Neural crest cell (in vitro differentiated cells): ENCODE measurements around the gene TMEM201. TPM values are rescaled to one million over a fixed set of nuclear protein-coding genes. Genes with fewer than 3 reads are reported as not detected.

Experiments used
- DNase-seq: peaks from one replicate; pipeline ENCODE4 v3.0.0; 2021; ENCODE audit warnings: low read depth, mixed read lengths, low spot score
- H3K27ac Mint-ChIP-seq: one replicate; pipeline ENCODE4 v1.8.0; 2021; ENCODE audit warnings: mild to moderate bottlenecking, mixed read lengths; ENCODE audit not compliant: unreplicated experiment
- H3K27me3 Mint-ChIP-seq: 2 replicates; pipeline ENCODE4 v1.8.0; 2021; ENCODE audit warnings: low read depth, mild to moderate bottlenecking, mixed read lengths
- H3K36me3 Mint-ChIP-seq: 2 replicates; pipeline ENCODE4 v1.8.0; 2021; ENCODE audit warnings: low read depth, mild to moderate bottlenecking, mixed read lengths
- H3K4me1 Mint-ChIP-seq: 2 replicates; pipeline ENCODE4 v1.8.0; 2021; ENCODE audit warnings: mixed read lengths
- H3K4me3 Mint-ChIP-seq: one replicate; pipeline ENCODE4 v1.8.0; 2021; ENCODE audit warnings: mild to moderate bottlenecking, mixed read lengths
- H3K9me3 Mint-ChIP-seq: 2 replicates; pipeline ENCODE4 v1.8.0; 2021; ENCODE audit warnings: mixed read lengths
- total RNA-seq: library from RNA; stranded (reverse); gene quantifications from 2 replicates; pipeline ENCODE4 v1.2.1, GENCODE V29; 2021
- TF ChIP-seq, protein P1 (sequence below): fragments of 200-600 bp; sonication (generic); conservative IDR thresholded peaks from 2 replicates; pipeline ENCODE4 v1.5.0; 2021; ENCODE audit warnings: antibody characterized with exemption, mild to moderate bottlenecking

Gene TMEM201
- total RNA-seq, 1 donor from 2014 or later = 41.4 TPM

DNA sequence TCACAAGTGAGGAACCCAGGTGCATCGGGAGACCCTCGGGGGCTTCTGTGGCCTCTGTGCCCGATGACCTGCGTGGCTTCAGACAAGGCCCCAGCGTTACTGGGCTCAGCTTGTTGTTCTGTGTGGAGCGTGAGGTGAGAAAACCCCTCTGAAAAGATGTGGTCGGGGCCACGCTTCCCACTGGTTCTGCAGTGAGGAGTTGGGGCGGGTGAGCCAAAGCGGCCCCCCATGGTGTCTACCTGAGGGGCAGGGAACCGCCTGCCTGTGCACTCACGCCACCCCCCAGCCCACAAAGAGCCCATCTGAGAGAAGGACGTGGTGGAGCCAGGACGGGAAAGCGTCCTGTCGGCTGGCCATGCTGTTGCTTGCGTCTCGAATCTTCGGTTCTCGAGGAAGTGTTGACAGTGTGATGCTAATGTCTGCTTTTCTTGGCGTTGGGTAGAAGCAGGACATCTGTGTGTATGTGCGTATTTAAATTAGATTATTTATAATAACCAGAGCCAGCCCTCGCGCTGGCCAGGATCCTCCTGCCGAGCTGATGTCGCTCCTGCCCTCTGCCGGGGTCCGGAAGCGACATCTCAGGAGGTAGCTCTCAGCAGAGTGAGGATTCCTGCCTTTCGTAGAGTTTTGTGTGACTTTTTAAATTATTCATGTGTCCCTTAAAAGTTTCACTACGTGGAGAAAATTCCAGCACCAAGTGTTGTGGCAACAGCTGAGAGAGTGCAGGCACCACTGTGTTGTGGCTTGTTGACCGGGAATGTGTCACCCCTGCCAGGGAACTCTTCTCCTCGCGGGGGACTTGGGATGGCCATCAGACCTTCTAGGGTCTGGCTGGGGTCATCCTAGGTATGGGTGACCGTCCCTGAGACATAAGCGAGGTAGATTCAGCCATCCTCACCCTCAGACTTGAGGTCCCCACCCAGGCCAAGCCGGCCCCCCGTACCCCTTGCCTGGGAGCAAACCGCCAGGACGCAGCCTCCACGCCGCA is 15.3 kb downstream of the TMEM201 start:
- no peak overlapping the region for H3K27ac Mint-ChIP-seq
- no peaks in the 10 kb centered on the region for H3K9me3 Mint-ChIP-seq
- TF ChIP-seq, protein P1, sequence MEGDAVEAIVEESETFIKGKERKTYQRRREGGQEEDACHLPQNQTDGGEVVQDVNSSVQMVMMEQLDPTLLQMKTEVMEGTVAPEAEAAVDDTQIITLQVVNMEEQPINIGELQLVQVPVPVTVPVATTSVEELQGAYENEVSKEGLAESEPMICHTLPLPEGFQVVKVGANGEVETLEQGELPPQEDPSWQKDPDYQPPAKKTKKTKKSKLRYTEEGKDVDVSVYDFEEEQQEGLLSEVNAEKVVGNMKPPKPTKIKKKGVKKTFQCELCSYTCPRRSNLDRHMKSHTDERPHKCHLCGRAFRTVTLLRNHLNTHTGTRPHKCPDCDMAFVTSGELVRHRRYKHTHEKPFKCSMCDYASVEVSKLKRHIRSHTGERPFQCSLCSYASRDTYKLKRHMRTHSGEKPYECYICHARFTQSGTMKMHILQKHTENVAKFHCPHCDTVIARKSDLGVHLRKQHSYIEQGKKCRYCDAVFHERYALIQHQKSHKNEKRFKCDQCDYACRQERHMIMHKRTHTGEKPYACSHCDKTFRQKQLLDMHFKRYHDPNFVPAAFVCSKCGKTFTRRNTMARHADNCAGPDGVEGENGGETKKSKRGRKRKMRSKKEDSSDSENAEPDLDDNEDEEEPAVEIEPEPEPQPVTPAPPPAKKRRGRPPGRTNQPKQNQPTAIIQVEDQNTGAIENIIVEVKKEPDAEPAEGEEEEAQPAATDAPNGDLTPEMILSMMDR = no peak

DNA sequence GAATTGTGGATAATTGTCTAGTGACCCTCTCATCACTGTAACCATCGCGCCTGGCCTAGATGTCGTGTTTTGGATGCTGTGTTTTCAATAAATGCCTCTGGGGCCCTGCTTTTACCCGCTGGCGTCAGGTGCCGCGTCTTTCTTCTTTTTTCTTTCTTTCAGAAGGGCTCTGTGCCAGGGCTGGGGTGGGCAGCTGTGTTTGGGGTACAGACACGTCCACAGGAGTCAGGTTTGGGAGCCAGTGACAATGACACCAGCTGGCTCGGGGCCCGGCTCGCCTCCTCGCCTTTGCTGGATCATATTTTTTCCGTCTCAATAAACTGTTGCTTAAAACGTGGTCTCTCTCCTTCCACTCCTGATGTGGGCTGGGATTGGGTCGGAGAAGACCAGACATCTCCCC is 16.1 kb downstream of the TMEM201 start:
- TF ChIP-seq, protein P1 = no peak
- H3K27me3 Mint-ChIP-seq = no peaks in the 10 kb centered on the region
- H3K4me3 Mint-ChIP-seq = no peak overlapping the region
- no peak overlapping the region for H3K27ac Mint-ChIP-seq
- no peaks in the 10 kb centered on the region for H3K9me3 Mint-ChIP-seq
- no peaks in the 10 kb centered on the region for H3K36me3 Mint-ChIP-seq
- H3K4me1 Mint-ChIP-seq = no peaks in the 10 kb centered on the region
- no peak for DNase-seq

More for the DNA sequence above, 15.3 kb downstream of the TMEM201 start:
- no peaks in the 10 kb centered on the region for H3K4me1 Mint-ChIP-seq
- H3K4me3 Mint-ChIP-seq = no peak overlapping the region
- DNase-seq = no peak
- H3K36me3 Mint-ChIP-seq = no peaks in the 10 kb centered on the region
- H3K27me3 Mint-ChIP-seq = no peaks in the 10 kb centered on the region

DNA sequence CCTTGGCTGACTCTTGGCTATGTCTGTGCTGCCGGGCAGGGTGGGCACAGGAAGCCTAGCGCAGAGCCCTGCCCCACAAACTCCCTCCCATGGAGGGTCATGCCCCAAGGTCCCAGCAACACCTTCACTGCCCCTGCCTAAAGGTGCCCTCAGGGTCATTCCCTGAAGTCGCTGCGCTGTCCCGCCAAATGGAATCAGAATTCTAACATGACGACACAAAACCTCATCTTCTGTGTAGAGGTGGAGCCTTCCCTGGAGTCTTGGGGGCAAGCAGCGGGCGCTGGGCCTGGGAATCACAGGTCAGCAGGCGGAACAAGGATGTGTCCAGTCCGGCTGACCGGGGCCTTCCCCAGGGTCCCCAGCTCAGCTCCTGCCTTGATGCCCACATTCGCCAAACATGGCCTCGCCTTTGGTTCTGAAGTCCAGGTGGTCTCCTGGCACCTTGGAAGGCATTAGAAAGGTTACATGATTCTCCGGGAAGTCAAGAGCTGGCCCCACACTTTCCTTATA is 17.3 kb downstream of the TMEM201 start:
- DNase-seq = no peak
- no peaks in the 10 kb centered on the region for H3K9me3 Mint-ChIP-seq
- TF ChIP-seq, protein P1 = no peak
- H3K4me1 Mint-ChIP-seq = no peaks in the 10 kb centered on the region
- H3K36me3 Mint-ChIP-seq = no peaks in the 10 kb centered on the region
- H3K27ac Mint-ChIP-seq = no peak overlapping the region
- H3K4me3 Mint-ChIP-seq = no peak overlapping the region
- H3K27me3 Mint-ChIP-seq = no peaks in the 10 kb centered on the region

DNA sequence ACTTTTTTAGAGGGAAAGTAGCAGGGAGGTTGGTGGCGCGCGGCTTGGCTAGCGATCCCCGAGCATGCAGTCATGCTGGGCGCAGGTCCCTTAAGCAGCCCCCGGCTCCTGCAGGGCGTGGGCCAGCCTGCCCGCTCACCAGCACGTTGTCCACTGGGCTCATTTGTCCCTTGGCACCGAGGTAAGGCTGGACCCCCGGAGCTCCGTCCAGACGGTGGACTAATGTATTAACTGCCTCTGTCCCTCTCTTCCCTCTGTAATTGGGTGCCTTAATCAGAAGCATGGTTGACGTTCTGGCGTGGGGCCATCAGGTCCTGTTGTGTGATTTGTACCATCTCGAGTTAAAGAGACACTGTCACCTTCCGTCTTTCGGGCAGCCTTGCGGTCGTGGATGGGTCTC is 17.7 kb downstream of the TMEM201 start:
- Mint-ChIP-seq H3K9me3 (no peaks in the 10 kb centered on the region), H3K4me1 (no peaks in the 10 kb centered on the region), H3K36me3 (no peaks in the 10 kb centered on the region), H3K4me3 (no peak overlapping the region), H3K27me3 (no peaks in the 10 kb centered on the region), H3K27ac (peak overlapping the region; percentile 17)
- no peak for DNase-seq
- TF ChIP-seq, protein P1 = no peak

DNA sequence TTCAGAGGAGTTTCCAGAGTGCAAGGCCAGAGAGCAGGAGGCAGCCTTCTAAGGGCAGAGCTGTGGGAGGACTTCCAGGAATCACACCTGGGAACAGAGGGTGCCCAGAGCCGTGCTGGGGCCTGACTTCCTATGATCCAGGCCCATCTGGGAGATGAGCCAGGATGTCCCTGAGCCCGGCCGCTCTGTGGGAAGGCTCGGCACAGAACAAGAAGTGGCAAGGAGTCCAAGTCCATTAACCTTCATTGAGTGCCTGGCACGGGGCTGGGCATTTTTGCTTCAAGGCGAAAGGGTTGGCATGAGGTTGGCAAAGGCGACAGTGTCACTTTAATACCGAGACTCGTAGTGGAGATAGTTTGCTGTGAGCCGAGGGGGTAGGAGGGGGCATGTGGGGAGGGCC is 18.2 kb downstream of the TMEM201 start:
- Mint-ChIP-seq H3K4me3 (no peak overlapping the region), H3K9me3 (no peaks in the 10 kb centered on the region), H3K36me3 (no peaks in the 10 kb centered on the region), H3K27ac (peak overlapping the region; percentile 17), H3K4me1 (no peaks in the 10 kb centered on the region), H3K27me3 (no peaks in the 10 kb centered on the region)
- TF ChIP-seq, protein P1 = no peak
- DNase-seq = no peak
